ENCODE data around the gene TMEM272.

DNA sequence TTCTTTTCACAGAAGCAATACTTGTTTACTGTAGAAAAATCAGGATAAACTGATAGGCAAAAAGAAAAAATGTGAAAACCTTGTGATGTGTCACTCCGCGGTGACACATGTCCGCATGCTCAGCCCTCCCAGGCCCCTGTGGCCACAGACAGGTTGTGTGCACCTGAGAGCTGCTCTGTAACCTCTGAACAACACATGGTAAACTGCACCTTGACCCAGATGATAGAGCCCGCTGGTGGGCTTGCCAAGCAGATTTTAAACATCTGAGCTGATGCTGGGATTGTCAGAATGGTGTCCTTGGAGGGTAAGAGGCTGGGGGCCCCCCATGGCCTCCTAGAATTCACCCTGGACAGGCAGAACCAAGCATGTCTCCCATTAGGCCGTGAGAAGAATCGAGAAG lies 74.8 kb downstream of the TMEM272 start:
- TF ChIP-seq, protein P1, sequence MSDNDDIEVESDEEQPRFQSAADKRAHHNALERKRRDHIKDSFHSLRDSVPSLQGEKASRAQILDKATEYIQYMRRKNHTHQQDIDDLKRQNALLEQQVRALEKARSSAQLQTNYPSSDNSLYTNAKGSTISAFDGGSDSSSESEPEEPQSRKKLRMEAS (IDR thresholded peaks at IDR 0.05; ENCODE audit: insufficient read depth, insufficient read length): no peak
- TF ChIP-seq, protein P2, sequence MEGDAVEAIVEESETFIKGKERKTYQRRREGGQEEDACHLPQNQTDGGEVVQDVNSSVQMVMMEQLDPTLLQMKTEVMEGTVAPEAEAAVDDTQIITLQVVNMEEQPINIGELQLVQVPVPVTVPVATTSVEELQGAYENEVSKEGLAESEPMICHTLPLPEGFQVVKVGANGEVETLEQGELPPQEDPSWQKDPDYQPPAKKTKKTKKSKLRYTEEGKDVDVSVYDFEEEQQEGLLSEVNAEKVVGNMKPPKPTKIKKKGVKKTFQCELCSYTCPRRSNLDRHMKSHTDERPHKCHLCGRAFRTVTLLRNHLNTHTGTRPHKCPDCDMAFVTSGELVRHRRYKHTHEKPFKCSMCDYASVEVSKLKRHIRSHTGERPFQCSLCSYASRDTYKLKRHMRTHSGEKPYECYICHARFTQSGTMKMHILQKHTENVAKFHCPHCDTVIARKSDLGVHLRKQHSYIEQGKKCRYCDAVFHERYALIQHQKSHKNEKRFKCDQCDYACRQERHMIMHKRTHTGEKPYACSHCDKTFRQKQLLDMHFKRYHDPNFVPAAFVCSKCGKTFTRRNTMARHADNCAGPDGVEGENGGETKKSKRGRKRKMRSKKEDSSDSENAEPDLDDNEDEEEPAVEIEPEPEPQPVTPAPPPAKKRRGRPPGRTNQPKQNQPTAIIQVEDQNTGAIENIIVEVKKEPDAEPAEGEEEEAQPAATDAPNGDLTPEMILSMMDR (IDR thresholded peaks at IDR 0.05; ENCODE audit: extremely low read depth in 1 of 2, insufficient read depth in 1 of 2, low read depth in 1 of 2, low read length in 2 of 2): no peak
- TF ChIP-seq POLR2A (IDR thresholded peaks at IDR 0.05; ENCODE audit: low read depth, low read length) (no peak), POLR2AphosphoS5 (IDR thresholded peaks at IDR 0.05; ENCODE audit: insufficient read depth, low read depth, low read length) (no peak), EZH2 (IDR thresholded peaks at IDR 0.05; ENCODE audit: borderline replicate concordance, low read depth, low read length, severe bottlenecking) (no peak), MYC (IDR thresholded peaks at IDR 0.05; ENCODE audit: low read depth, low read length) (no peak), FOS (IDR thresholded peaks at IDR 0.05; ENCODE audit: borderline replicate concordance, insufficient read depth, low read length) (no peak), JUN (IDR thresholded peaks at IDR 0.05; ENCODE audit: borderline replicate concordance, insufficient read depth, insufficient read length, low read depth) (no peak), GATA2 (IDR thresholded peaks at IDR 0.05; ENCODE audit: insufficient read depth, insufficient read length, low read depth, low read length) (no peak)

All from endothelial cell of umbilical vein (primary cell).